ENCODE measurements around the gene CHMP4A.

Gene CHMP4A

DNA sequence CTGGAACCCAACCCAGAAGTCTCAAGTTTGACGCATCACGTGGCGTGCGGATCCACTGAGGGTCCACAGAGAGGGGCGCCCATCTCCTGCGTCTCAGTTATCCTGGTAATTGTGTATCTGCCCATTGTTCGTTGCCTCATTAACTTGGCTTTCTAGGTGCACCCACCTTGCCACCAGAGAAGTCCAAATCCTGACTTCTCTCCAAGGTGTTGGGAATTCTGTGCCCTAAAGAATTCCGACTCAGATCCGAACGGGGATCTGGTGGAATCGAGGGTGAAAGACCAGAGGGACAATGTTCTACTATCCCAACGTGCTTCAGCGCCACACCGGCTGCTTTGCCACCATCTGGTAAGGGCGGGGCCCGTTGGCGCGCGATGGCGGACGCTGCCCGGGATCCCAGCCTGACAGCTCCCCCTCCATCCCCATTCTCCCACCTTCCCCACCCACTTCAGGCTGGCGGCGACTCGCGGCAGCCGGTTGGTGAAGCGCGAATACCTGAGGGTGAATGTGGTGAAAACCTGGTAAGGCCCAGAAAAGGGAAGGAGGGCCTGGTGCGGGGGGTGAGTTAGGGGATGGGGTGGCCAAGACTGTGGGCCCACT is 40.9 kb downstream of the CHMP4A start:
- no peak for TF ChIP-seq CTCF (IDR thresholded peaks at IDR 0.05; ENCODE audit: low read depth, low read length)
- no peak for DNase-seq
- no peaks in the 10 kb centered on the region for H3K9me3 ChIP-seq
- peak overlapping the region; percentile 62 for H3K4me3 ChIP-seq (ENCODE audit: low read depth, low read length)
- H3K27me3 ChIP-seq, result no peaks in the 10 kb centered on the region
- peaks cover 4% of the 10 kb centered on the region for H3K36me3 ChIP-seq
- no peaks in the 10 kb centered on the region for H3K4me1 ChIP-seq

GRCh38 chr14:24171422-24172260 is 41.6 kb downstream of the CHMP4A start, which contains the start of gene REC8:
Gene REC8 (plus strand): TSS chr14:24172080. CDS start chr14:24172553, 473 bp downstream.
- Histone ChIP-seq H3K36me3 (no peaks in the 10 kb centered on the region; the same call in none of the 2 replicates), H3K4me1 (no peaks in the 10 kb centered on the region), H3K4me3 (ENCODE audit: low read depth, low read length) (peak within 1 kb of the TSS; percentile 62), H3K27me3 (no peaks in the 10 kb centered on the region), H3K9me3 (no peaks in the 10 kb centered on the region)
- peak; percentile 94 for DNase-seq
- no peak for TF ChIP-seq CTCF (IDR thresholded peaks at IDR 0.05; ENCODE audit: low read depth, low read length)

DNA sequence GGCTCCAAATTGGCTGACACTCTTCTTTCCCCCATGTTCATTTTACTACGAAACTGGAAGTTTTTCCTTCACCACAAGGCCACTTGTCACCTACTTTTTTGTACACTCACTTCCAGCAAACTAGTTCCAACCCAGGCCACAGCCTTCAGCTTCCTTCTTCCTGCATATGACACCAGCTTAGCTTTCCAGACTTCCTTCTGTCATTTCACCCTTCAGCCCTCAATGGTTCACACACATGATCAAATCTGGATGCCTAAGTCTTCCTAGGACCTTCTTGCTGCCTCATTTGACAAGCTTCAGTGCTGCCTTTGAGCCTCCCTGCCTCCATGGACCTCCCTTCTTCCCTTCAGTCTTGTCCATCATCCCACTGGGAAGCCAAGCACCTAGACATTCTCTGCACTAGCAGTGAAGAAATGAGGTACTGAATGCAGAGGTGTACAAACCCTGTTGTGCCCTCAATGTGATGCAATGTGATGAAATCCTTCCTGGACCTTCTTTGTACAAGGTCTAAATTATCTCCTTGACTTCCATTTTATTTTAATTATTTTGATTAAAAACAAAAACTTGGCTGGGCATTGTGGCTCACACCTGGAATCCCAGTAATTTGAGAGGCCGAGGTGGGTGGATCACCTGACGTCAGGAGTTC is 45.7 kb downstream of the CHMP4A start:
- no peaks in the 10 kb centered on the region for H3K27me3 ChIP-seq
- no peaks in the 10 kb centered on the region for H3K4me1 ChIP-seq
- H3K36me3 ChIP-seq, result no peaks in the 10 kb centered on the region
- TF ChIP-seq CTCF (IDR thresholded peaks at IDR 0.05; ENCODE audit: low read depth, low read length), result no peak
- no peak for DNase-seq
- H3K9me3 ChIP-seq, result no peaks in the 10 kb centered on the region
- H3K4me3 ChIP-seq (ENCODE audit: low read depth, low read length), result no peak overlapping the region

- H3K36me3 ChIP-seq, result no peaks in the 10 kb centered on the region
- no peak for DNase-seq
- TF ChIP-seq CTCF (IDR thresholded peaks at IDR 0.05; ENCODE audit: low read depth, low read length), result no peak
- no peaks in the 10 kb centered on the region for H3K9me3 ChIP-seq
- H3K4me3 ChIP-seq (ENCODE audit: low read depth, low read length), result no peak overlapping the region
- H3K4me1 ChIP-seq, result peaks cover 6% of the 10 kb centered on the region
- H3K27me3 ChIP-seq, result no peaks in the 10 kb centered on the region
These were observed 47.5 kb downstream of the CHMP4A start for GRCh38 chr14:24165785-24166184.

GRCh38 chr14:24164518-24164991 is 48.7 kb downstream of the CHMP4A start:
- TF ChIP-seq CTCF (IDR thresholded peaks at IDR 0.05; ENCODE audit: low read depth, low read length), result no peak
- no peaks in the 10 kb centered on the region for H3K9me3 ChIP-seq
- H3K36me3 ChIP-seq, result 0 out of 2 replicates have a peak, but pooled peaks cover 2% of the 10 kb centered on the region
- DNase-seq, result no peak
- H3K4me3 ChIP-seq (ENCODE audit: low read depth, low read length), result no peak overlapping the region
- H3K27me3 ChIP-seq, result no peaks in the 10 kb centered on the region
- peaks cover 8% of the 10 kb centered on the region for H3K4me1 ChIP-seq

Measured in BE2C (cell line).